HS-5 (cell line): ENCODE results near the gene SH3PXD2A.

Experiments
- DNase-seq: peaks from one replicate; pipeline ENCODE4 v3.0.0-alpha.2; 2012; ENCODE audit warnings: low read depth

SH3PXD2A gene

GRCh38 chr10:103703941-103704919 is 151.1 kb downstream of the SH3PXD2A start:
- DNase-seq: no peak

- no peak for DNase-seq
Observed at GRCh38 chr10:103701380-103702222, 153.8 kb downstream of the SH3PXD2A start.

DNA sequence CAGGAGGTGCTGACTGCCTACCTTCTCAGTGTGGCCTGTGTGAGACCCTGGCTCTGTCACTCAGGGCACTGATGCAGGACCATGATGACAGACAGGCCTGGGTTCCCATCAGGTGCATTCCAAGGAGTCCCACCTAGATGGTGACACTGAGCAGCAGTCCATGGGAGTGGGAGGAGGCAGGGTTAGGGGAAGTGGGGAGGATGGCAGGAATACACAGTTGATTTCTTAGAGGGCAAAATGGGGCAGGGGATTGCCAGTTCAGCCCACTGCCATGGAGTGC is 155.0 kb downstream of the SH3PXD2A start:
- no peak for DNase-seq

DNA sequence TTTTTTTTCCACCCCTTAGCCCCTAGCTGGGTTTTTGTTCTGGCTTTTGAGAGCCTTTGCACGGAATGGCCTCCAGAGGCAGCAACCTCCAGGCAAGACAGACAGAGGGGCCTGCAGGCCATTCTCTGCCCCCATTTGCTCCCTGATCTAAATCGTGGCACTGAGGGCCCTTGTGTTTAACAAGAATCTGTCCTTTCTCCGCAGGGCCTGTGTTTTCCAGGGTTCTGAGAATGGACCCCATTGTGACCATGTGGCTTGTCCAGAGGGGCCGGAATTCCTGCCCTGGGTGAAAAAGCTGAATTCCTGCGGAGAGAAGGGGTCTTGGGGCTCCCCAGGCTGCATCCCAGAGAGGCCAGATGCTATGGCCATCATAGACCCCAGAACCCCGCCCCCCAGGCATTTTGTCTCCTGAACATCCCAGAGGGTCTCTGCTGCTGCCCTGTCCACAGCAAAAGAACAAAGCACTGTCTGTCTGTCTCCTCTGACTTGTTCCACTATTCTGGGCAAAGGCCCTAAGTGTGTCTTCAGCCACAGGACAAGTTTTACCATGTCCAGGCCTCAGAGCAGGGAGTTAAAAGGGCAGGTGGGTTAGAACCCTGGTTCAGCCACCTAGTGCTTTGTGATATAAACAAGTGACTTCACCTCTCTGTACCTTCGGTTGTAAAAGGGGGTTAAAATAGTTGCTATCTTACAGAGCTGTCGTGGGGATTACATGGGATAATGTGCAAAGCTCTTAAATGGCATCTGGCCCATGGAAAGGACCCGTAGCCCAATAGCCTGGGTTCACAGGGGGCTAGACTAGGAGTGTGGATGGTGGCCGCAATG is 155.6 kb downstream of the SH3PXD2A start:
- no peak for DNase-seq

DNA sequence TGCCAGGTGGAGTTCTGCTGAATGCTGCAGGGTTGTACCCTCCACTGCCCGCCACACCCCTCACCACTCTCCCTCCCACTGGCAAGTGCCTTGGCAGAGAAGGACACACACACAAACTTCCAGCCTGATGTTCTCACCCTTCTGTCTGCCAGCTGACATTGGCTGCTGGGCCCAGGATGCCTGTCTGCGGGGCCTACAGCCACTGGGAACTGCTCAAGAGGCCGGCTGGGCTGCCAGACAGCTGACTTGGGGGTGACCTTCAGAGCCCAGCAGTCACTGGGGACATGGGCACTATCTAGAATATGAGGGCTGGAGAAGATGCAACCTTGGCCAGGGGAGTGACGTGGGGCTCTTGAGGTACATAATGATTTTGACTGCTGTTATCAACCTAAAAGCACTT is 157.1 kb downstream of the SH3PXD2A start:
- no peak for DNase-seq

GRCh38 chr10:103697787-103698186 is 157.6 kb downstream of the SH3PXD2A start:
- DNase-seq: no peak

DNA sequence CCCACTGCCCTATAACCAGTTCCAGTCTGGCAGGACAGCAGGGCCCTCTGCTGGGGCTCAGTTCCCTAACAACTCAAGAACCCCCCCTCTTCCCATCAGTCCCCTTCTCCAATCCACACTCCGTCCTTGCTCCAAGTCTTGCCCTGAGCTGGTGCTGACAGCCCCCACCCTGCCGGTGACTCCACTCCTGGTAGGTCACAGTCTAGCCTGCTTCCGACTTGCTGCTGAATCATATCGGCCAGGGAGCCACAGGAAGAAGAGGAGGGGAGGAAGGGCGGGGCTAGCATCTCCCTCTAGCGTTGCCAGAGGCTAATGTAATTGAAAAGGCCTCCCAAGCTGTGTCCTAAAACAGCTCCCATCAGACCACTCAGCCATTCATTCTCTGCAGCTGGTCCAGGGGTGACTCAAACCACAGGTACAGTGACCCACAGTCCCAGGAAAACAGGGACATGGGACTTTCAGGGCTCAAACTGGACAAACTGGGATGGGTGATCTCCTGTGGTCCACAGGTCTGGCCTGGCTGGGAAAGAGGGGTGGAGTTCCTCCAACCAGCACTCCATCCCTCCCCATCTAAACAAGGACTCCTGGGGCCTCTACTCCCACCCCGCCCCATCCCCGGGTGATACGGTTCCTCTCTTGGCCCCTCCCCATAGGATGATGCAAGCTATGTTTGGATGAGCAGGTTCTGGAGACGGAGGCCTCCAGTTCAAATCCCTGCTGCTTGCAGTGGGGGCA is 158.8 kb downstream of the SH3PXD2A start:
- DNase-seq: peak; percentile 73

DNA sequence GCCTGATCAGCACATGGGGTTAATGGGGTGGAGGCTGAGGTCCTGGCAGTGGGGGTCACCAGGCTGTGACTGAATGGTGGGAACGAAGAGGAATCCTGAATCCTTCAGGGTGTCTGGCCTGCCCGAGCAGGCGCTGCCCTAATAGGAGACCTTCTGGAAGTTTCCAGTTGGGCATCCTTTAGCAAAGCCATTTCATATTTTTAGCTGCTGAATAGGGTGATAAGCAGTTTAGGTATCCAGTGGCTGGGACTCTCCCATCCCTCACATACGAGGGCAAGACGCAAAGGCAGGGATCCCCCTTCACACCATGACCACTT is 159.3 kb downstream of the SH3PXD2A start:
- no peak for DNase-seq

DNA sequence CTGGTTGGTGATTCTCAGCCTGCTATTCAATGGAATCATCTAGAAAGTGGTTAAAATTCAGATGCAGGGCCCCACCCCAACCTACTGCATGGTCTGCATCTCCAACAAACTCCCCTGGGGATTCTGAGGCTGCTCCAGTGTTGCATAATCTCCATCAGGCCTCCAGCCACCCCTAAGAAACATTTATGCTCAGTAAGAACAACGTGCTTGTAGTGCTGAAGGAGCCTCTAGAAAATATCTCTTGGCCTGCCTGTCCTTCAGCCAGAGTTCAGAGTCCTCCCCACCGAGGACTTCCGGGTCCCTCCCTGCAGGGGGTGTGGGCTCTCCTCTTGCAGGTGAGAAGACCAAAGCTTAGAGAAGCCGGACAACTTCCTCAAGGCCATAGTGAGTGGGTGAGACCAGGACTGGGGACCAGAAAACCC is 159.8 kb downstream of the SH3PXD2A start:
- no peak for DNase-seq

DNA sequence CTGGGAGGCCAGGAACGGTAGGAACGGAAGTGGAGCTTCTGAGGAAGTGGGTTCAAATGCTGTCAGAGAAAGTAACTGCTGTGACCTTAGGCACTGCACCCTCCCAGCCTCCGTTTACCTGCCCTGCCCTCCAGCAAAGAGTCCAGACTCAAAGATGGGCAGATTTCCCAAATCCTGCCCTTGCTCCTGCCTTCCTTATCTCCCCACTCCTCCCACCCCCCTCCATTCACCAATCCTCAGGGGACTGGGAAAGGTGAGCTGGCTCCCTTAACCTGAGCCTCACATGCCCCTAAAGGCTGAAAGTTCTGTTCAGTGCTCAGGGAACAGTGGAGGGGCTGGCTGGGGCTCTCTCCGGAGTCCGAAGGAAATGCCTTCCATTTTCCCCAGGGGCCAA is 161.6 kb downstream of the SH3PXD2A start:
- DNase-seq: no peak

- no peak for DNase-seq
Observed at GRCh38 chr10:103692952-103693811, 162.2 kb downstream of the SH3PXD2A start.

- DNase-seq: no peak
Observed at GRCh38 chr10:103692436-103692951, 162.9 kb downstream of the SH3PXD2A start.

DNA sequence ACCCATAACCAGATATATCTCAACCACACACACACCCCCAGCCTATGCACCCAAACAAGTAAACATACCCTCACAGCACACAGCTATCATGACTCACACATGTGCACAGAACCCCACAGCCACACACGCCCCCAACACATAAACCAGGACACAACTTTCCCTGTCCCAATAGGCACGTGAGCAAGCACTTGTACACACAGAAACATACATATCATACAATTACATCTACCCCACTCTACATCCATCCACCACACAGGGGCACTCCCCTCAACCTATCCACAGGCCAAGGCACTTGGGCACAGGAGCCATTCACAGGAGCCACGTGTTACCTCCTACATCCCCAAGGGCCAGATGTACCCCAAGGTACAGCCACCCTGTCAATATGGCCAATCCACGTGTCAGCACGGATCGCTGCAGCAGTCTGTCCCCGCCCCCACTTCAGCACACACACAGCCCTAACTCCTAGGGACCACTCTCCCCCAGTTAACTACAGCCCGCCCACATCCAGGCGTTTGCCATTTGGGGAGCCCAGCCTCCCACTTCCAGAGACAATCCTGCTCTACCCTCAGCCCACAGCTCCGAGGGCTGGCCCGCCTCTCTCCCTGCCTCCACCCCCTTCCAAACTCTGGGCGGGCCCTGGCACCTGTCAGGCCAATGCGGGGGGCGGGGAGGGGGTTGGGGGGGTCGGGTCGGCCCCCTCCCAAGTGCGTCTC is 163.5 kb downstream of the SH3PXD2A start:
- no peak for DNase-seq

GRCh38 chr10:103691267-103691666 is 164.1 kb downstream of the SH3PXD2A start:
- no peak for DNase-seq

GRCh38 chr10:103690281-103690680 is 165.1 kb downstream of the SH3PXD2A start:
- DNase-seq: no peak

GRCh38 chr10:103688491-103688890 is 166.9 kb downstream of the SH3PXD2A start:
- no peak for DNase-seq

DNA sequence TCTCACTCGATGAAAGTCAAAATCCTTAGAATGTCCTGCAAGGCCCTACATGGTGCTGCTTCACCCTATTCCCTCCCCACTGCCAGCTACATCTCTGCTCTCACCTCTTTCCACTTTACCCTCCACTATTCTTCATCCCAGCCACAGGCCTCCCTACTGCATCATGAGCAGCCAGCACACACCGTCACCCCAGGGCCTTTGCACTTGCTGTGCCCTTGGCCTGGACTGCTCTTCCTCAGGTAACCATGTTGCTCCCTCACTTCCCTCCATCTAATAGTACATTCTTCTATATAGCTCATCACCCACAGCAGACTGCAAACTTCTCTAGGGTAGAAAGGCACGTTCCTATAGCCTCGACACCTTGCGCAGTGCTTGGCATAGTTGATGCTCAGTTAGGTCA is 167.7 kb downstream of the SH3PXD2A start:
- DNase-seq: no peak

- DNase-seq: no peak
Observed at GRCh38 chr10:103687172-103687571, 168.2 kb downstream of the SH3PXD2A start.

DNA sequence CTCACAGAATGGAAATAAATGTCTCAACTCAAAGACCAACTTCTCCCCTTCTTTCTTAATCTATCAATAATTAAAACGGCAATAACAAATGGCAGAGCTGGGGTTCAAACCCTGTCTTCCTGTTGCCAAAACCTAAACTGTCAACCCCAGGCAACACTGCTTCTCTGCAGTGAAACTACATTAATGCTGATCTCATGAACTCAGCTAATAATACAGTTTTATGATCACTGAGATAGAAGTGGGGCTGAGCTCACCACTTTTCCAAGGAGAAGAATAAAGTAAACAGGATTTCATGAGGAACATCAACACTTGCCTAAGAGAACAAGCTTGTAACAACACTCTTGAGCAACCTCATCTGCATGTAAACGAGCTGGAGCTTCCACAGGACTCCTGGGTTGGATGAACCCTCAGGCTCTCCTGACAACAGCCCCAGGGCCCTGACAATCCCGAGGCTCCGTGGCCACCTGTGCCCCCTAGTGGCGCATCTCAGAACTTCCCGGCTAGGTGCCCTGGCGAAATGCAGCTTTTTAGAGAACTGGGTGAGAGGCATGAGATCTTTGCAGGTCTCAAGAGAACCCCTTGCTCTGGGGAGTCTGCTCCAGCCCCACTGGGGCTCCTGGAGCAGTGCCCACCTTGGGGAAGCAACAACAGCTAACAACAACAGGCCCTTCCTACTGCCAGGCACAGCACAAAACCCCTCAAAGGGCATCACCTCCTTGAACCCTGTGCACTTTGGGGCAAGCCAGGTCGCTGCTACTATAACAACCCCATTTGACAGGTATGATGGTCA is 169.3 kb downstream of the SH3PXD2A start:
- DNase-seq: no peak
